Measurements from ENCODE around the gene ASCL2.
"Not testable (repeated sequence)": the region's sequence is repeated elsewhere in the genome, so short reads cannot be mapped to it uniquely, and the experiment has no call there.

The ASCL2 gene

GRCh38 chr11:2289350-2289749 is 19.0 kb upstream of the ASCL2 start:
- no CpG with 5 or more reads among the region's 6 CpGs for WGBS (ENCODE audit: extremely low coverage, insufficient coverage, insufficient read length)

DNA sequence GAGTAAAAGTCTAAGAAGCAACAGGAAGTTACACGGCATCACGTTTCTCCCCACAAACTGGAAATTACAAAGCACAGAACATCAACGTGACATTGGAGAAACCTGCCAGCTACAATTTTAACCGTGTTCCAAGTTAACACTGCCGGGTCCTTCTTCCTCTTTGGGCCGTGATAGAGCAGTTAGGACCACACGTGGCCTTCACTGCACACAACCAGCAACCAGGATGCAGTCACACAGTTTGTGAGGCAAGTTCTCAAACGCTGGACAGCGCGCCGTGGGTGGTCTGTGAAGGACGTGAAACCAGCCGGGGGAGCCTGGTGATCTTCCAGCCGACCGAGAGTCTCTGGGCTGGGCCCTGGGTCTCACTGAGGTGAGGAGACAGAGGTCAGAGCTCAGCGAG is 16.7 kb upstream of the ASCL2 start:
- H3K4me1 ChIP-seq (ENCODE audit: control insufficient read depth in 1 of 2, insufficient read depth in 2 of 2, low read length in 2 of 2), result no peaks in the 10 kb centered on the region
- WGBS (ENCODE audit: extremely low coverage, insufficient coverage, insufficient read length), result no CpG with 5 or more reads among the region's 16 CpGs
- H3K9ac ChIP-seq (ENCODE audit: low read length), result no peak overlapping the region
- no peaks in the 10 kb centered on the region for H3K9me3 ChIP-seq (ENCODE audit: insufficient read depth, low read depth, low read length)
- H3K79me2 ChIP-seq (ENCODE audit: control insufficient read depth, insufficient read depth, low read length, poor library complexity), result no peaks in the 10 kb centered on the region
- H4K91ac ChIP-seq (ENCODE audit: low read depth, low read length), result no peak overlapping the region
- no peaks in the 10 kb centered on the region for H3K36me3 ChIP-seq (ENCODE audit: control insufficient read depth in 1 of 2, insufficient read depth in 2 of 2, low read length in 2 of 2)
- H3K4ac ChIP-seq (ENCODE audit: low read depth, low read length), result no peak overlapping the region
- no peak overlapping the region for H3K18ac ChIP-seq (ENCODE audit: low read length)
- H2BK5ac ChIP-seq (ENCODE audit: low read depth, low read length, poor library complexity), result no peak overlapping the region
- no peak overlapping the region for H3K4me2 ChIP-seq (ENCODE audit: low read length)
- no peak overlapping the region for H2AFZ ChIP-seq (ENCODE audit: insufficient read depth, low read length, poor library complexity)
- no peak overlapping the region for H3K4me3 ChIP-seq (ENCODE audit: low read depth, low read length)
- no peak overlapping the region for H2BK120ac ChIP-seq (ENCODE audit: insufficient read depth, low read length, poor library complexity)
- no peaks in the 10 kb centered on the region for H3K27me3 ChIP-seq (ENCODE audit: insufficient read depth, low read length)
- no peak for DNase-seq
- no peak overlapping the region for H3K27ac ChIP-seq (ENCODE audit: low read depth, low read length)
- no peak overlapping the region for H3K14ac ChIP-seq (ENCODE audit: low read length)
- no peak overlapping the region for H2BK12ac ChIP-seq (ENCODE audit: low read length)
- H3K79me1 ChIP-seq (ENCODE audit: low read length), result no peaks in the 10 kb centered on the region
- H3K23ac ChIP-seq (ENCODE audit: low read length), result no peak overlapping the region
- H4K12ac ChIP-seq (ENCODE audit: low read depth, low read length), result no peak overlapping the region
- no peak overlapping the region for H2AK5ac ChIP-seq (ENCODE audit: low read length)
- H4K8ac ChIP-seq (ENCODE audit: low read depth, low read length), result no peak overlapping the region

More at GRCh38 chr11:2289350-2289749, 19.0 kb upstream of the ASCL2 start:
- Histone ChIP-seq H3K4ac (ENCODE audit: low read depth, low read length) (no peak overlapping the region), H3K79me1 (ENCODE audit: low read length) (no peaks in the 10 kb centered on the region), H2AFZ (ENCODE audit: insufficient read depth, low read length, poor library complexity) (no peak overlapping the region), H3K4me2 (ENCODE audit: low read length) (no peak overlapping the region), H3K27ac (ENCODE audit: low read depth, low read length) (no peak overlapping the region), H2AK5ac (ENCODE audit: low read length) (no peak overlapping the region), H3K4me3 (ENCODE audit: low read depth, low read length) (no peak overlapping the region), H3K79me2 (ENCODE audit: control insufficient read depth, insufficient read depth, low read length, poor library complexity) (no peaks in the 10 kb centered on the region), H4K8ac (ENCODE audit: low read depth, low read length) (no peak overlapping the region), H3K27me3 (ENCODE audit: insufficient read depth, low read length) (no peaks in the 10 kb centered on the region), H3K36me3 (ENCODE audit: control insufficient read depth in 1 of 2, insufficient read depth in 2 of 2, low read length in 2 of 2) (no peaks in the 10 kb centered on the region), H3K18ac (ENCODE audit: low read length) (no peak overlapping the region), H4K12ac (ENCODE audit: low read depth, low read length) (no peak overlapping the region), H2BK12ac (ENCODE audit: low read length) (no peak overlapping the region), H3K14ac (ENCODE audit: low read length) (no peak overlapping the region), H4K91ac (ENCODE audit: low read depth, low read length) (no peak overlapping the region), H3K9ac (ENCODE audit: low read length) (no peak overlapping the region), H3K9me3 (ENCODE audit: insufficient read depth, low read depth, low read length) (no peaks in the 10 kb centered on the region), H2BK5ac (ENCODE audit: low read depth, low read length, poor library complexity) (no peak overlapping the region), H2BK120ac (ENCODE audit: insufficient read depth, low read length, poor library complexity) (no peak overlapping the region), H3K4me1 (ENCODE audit: control insufficient read depth in 1 of 2, insufficient read depth in 2 of 2, low read length in 2 of 2) (no peaks in the 10 kb centered on the region), H3K23ac (ENCODE audit: low read length) (no peak overlapping the region)
- DNase-seq, result no peak

DNA sequence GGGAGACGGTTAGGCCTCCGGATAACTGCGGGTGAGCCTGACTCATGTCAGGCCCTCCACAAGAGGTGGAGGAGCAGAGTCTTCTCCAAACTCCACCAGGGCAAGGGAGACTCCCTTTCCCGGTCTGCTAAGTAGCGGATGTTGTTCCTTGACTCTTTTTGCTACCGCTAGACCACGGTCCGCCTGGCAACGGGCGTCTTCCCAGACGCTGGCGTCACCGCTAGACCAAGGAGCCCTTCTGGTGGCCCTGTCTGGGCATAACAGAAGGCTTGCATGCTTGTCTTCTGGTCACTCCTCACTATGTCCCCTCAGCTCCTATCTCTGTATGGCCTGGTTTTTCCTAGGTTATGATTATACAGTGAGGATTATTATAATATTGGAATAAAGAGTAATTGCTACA is 16.0 kb upstream of the ASCL2 start:
- H3K36me3 ChIP-seq (ENCODE audit: control insufficient read depth in 1 of 2, insufficient read depth in 2 of 2, low read length in 2 of 2); H3K9me3 ChIP-seq (ENCODE audit: insufficient read depth, low read depth, low read length); H4K8ac ChIP-seq (ENCODE audit: low read depth, low read length); H3K27ac ChIP-seq (ENCODE audit: low read depth, low read length); H2BK12ac ChIP-seq (ENCODE audit: low read length); H4K12ac ChIP-seq (ENCODE audit: low read depth, low read length); DNase-seq; H3K4ac ChIP-seq (ENCODE audit: low read depth, low read length); H2AFZ ChIP-seq (ENCODE audit: insufficient read depth, low read length, poor library complexity); H4K91ac ChIP-seq (ENCODE audit: low read depth, low read length); H3K18ac ChIP-seq (ENCODE audit: low read length); H3K4me3 ChIP-seq (ENCODE audit: low read depth, low read length); H3K23ac ChIP-seq (ENCODE audit: low read length); H2AK5ac ChIP-seq (ENCODE audit: low read length); H3K79me1 ChIP-seq (ENCODE audit: low read length); H3K79me2 ChIP-seq (ENCODE audit: control insufficient read depth, insufficient read depth, low read length, poor library complexity); H2BK120ac ChIP-seq (ENCODE audit: insufficient read depth, low read length, poor library complexity); H3K27me3 ChIP-seq (ENCODE audit: insufficient read depth, low read length); H3K14ac ChIP-seq (ENCODE audit: low read length); H2BK5ac ChIP-seq (ENCODE audit: low read depth, low read length, poor library complexity); H3K4me2 ChIP-seq (ENCODE audit: low read length); H3K4me1 ChIP-seq (ENCODE audit: control insufficient read depth in 1 of 2, insufficient read depth in 2 of 2, low read length in 2 of 2); H3K9ac ChIP-seq (ENCODE audit: low read length): not testable (repeated sequence)
- no CpG with 5 or more reads among the region's 13 CpGs for WGBS (ENCODE audit: extremely low coverage, insufficient coverage, insufficient read length)

DNA sequence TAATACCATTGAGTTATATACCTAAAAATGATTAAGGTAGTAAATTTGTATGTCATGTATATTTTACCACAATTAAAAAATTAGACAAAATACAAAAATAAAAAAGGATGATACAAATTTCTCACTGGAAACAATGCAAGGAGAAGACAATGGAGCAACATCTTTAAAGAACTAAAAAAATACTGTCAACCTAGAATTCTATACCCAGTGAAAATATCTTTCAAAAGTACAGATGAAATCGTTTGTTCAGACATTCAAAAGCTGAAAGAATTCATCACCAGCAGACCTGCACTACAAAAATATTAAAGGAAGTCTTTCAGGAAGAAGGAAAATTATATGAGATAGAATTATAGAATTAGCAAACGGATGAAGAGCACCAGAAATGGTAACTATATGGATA is 9.8 kb upstream of the ASCL2 start:
- no peak overlapping the region for H3K4me3 ChIP-seq (ENCODE audit: low read depth, low read length)
- H3K14ac ChIP-seq (ENCODE audit: low read length), result no peak overlapping the region
- H3K79me2 ChIP-seq (ENCODE audit: control insufficient read depth, insufficient read depth, low read length, poor library complexity), result no peaks in the 10 kb centered on the region
- H2AK5ac ChIP-seq (ENCODE audit: low read length), result no peak overlapping the region
- H3K18ac ChIP-seq (ENCODE audit: low read length), result no peak overlapping the region
- H3K9me3 ChIP-seq (ENCODE audit: insufficient read depth, low read depth, low read length), result peaks cover 4% of the 10 kb centered on the region
- H4K12ac ChIP-seq (ENCODE audit: low read depth, low read length), result no peak overlapping the region
- no peak overlapping the region for H2BK120ac ChIP-seq (ENCODE audit: insufficient read depth, low read length, poor library complexity)
- H3K4me2 ChIP-seq (ENCODE audit: low read length), result no peak overlapping the region
- no peaks in the 10 kb centered on the region for H3K36me3 ChIP-seq (ENCODE audit: control insufficient read depth in 1 of 2, insufficient read depth in 2 of 2, low read length in 2 of 2)
- H3K79me1 ChIP-seq (ENCODE audit: low read length), result no peaks in the 10 kb centered on the region
- no CpG with 5 or more reads among the region's 2 CpGs for WGBS (ENCODE audit: extremely low coverage, insufficient coverage, insufficient read length)
- H3K4ac ChIP-seq (ENCODE audit: low read depth, low read length), result no peak overlapping the region
- no peak overlapping the region for H3K9ac ChIP-seq (ENCODE audit: low read length)
- no peak overlapping the region for H2BK12ac ChIP-seq (ENCODE audit: low read length)
- no peak overlapping the region for H2AFZ ChIP-seq (ENCODE audit: insufficient read depth, low read length, poor library complexity)
- no peak overlapping the region for H3K23ac ChIP-seq (ENCODE audit: low read length)
- H4K8ac ChIP-seq (ENCODE audit: low read depth, low read length), result no peak overlapping the region
- H3K27ac ChIP-seq (ENCODE audit: low read depth, low read length), result no peak overlapping the region
- no peaks in the 10 kb centered on the region for H3K4me1 ChIP-seq (ENCODE audit: control insufficient read depth in 1 of 2, insufficient read depth in 2 of 2, low read length in 2 of 2)
- H4K91ac ChIP-seq (ENCODE audit: low read depth, low read length), result no peak overlapping the region
- no peak for DNase-seq
- H3K27me3 ChIP-seq (ENCODE audit: insufficient read depth, low read length), result no peaks in the 10 kb centered on the region
- no peak overlapping the region for H2BK5ac ChIP-seq (ENCODE audit: low read depth, low read length, poor library complexity)
